ENCODE data around the gene SCGB1D1.
"Not testable (repeated sequence)": the region's sequence is repeated elsewhere in the genome, so short reads cannot be mapped to it uniquely, and the experiment has no call there.

Gene SCGB1D1

DNA sequence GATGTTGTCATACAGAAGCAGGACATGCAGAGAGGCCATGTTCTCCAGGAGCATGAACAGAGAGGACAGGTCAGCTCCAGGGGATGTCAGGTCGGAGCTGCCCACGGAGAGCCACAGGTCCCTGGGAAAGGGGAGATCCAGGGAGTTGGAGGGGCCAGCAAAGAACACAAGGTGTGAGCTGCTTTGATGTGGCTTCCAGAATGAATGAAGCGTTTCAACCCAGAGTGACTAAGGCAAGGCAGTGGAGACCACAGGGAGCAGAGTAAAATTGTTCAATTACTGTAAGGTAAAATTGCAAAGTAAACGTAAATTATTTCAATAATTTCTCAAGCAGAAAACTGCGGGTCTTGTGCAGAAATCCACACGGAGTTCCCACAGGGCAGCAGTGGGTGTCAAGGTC is 12.9 kb downstream of the SCGB1D1 start:
- H3K36me3 ChIP-seq (ENCODE audit: control insufficient read depth, insufficient read depth, low read length) = no peaks in the 10 kb centered on the region
- H3K4me1 ChIP-seq (ENCODE audit: control insufficient read depth, insufficient read depth, low read length) = no peaks in the 10 kb centered on the region
- no peak overlapping the region for H3K9ac ChIP-seq (ENCODE audit: low read depth, low read length)
- no peak overlapping the region for H3K4me3 ChIP-seq (ENCODE audit: low read depth, low read length)
- H3K9me3 ChIP-seq (ENCODE audit: control insufficient read depth, insufficient read depth, low read length) = no peaks in the 10 kb centered on the region
- no peaks in the 10 kb centered on the region for H3K27me3 ChIP-seq (ENCODE audit: control insufficient read depth, insufficient read depth, low read length)

DNA sequence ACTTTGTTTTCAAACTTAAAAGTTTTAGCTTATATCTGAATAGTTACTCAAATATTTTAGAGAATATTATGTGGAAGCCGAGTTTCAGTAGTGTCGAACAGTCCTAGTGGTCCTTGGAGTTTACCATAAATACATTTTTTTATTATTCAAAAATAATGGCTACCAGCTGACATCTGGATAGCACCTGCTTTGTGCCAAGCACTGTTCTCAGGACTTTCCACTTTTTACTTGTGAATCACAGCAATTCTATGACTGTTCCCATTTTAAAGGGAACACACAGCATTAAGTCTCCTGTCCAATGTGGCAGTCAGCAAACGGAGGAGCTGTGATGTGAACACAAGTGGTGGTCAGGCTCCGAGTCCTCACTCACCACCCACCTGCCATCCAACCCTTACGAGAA is 14.4 kb downstream of the SCGB1D1 start:
- no peak overlapping the region for H3K4me3 ChIP-seq (ENCODE audit: low read depth, low read length)
- no peaks in the 10 kb centered on the region for H3K9me3 ChIP-seq (ENCODE audit: control insufficient read depth, insufficient read depth, low read length)
- no peaks in the 10 kb centered on the region for H3K27me3 ChIP-seq (ENCODE audit: control insufficient read depth, insufficient read depth, low read length)
- no peaks in the 10 kb centered on the region for H3K36me3 ChIP-seq (ENCODE audit: control insufficient read depth, insufficient read depth, low read length)
- H3K9ac ChIP-seq (ENCODE audit: low read depth, low read length) = no peak overlapping the region
- H3K4me1 ChIP-seq (ENCODE audit: control insufficient read depth, insufficient read depth, low read length) = no peaks in the 10 kb centered on the region

DNA sequence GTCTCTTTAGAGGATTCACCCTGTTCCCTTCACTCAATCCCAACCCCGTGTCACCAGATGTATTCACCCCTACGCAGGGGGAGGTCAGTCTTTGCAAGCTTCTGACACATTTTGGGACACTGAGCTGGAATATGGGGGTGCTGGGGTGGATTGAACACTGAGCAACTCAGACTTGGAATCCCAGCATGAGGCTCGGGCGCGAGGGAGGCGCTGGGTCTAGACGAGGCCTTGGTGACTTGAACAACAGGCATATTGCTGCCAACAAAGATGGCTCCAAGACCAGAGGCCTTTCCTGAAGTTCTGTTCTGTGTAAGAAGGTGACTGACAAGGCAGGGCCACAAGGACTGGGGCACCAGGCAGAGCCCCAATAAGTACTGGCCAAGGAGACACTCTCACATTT is 15.4 kb downstream of the SCGB1D1 start:
- Histone ChIP-seq H3K36me3 (ENCODE audit: control insufficient read depth, insufficient read depth, low read length) (no peaks in the 10 kb centered on the region), H3K4me3 (ENCODE audit: low read depth, low read length) (no peak overlapping the region), H3K27me3 (ENCODE audit: control insufficient read depth, insufficient read depth, low read length) (no peaks in the 10 kb centered on the region), H3K9ac (ENCODE audit: low read depth, low read length) (no peak overlapping the region), H3K9me3 (ENCODE audit: control insufficient read depth, insufficient read depth, low read length) (no peaks in the 10 kb centered on the region), H3K4me1 (ENCODE audit: control insufficient read depth, insufficient read depth, low read length) (no peaks in the 10 kb centered on the region)

DNA sequence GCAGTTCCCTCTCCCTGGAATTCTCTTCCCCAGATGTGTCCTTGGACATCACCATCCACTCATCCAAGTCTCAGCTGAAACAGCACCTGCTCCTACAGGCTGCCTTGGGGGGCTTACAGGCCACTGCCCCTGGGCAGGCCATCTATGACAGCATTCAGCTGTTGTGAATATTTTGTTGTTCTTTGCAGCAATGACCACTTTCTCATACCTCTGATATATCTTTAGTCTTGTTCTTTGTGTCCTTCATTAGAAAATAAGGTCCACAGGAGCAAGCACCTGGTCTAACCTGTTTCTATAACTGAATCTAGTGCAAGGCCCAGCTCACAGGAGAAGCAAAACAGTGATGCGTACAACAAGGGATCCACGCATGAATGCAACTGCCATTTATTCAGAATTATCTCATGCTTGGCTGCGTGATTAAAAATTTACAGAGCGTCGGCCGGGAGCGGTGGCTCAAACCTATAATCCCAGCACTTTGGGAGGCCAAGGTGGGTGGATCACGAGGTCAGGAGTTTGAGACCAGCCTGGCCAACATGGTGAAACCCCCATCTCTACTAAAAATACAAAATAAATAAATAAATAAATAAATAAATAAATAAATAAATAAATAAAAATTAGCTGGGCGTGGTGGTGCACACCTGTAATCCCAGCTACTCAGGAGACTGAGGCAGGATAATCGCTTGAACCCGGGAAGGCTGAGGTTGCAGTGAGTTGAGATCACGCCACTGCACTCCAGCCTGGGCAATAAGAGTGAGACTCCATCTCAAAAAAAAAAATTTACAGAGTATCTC is 16.5 kb downstream of the SCGB1D1 start:
- not testable (repeated sequence) for H3K36me3 ChIP-seq (ENCODE audit: control insufficient read depth, insufficient read depth, low read length); H3K27me3 ChIP-seq (ENCODE audit: control insufficient read depth, insufficient read depth, low read length); H3K9me3 ChIP-seq (ENCODE audit: control insufficient read depth, insufficient read depth, low read length); H3K9ac ChIP-seq (ENCODE audit: low read depth, low read length); H3K4me3 ChIP-seq (ENCODE audit: low read depth, low read length); H3K4me1 ChIP-seq (ENCODE audit: control insufficient read depth, insufficient read depth, low read length)

GRCh38 chr11:62208785-62209144 is 18.7 kb downstream of the SCGB1D1 start:
- no peaks in the 10 kb centered on the region for H3K4me1 ChIP-seq (ENCODE audit: control insufficient read depth, insufficient read depth, low read length)
- H3K27me3 ChIP-seq (ENCODE audit: control insufficient read depth, insufficient read depth, low read length) = no peaks in the 10 kb centered on the region
- H3K9me3 ChIP-seq (ENCODE audit: control insufficient read depth, insufficient read depth, low read length) = no peaks in the 10 kb centered on the region
- no peak overlapping the region for H3K9ac ChIP-seq (ENCODE audit: low read depth, low read length)
- no peak overlapping the region for H3K4me3 ChIP-seq (ENCODE audit: low read depth, low read length)
- no peaks in the 10 kb centered on the region for H3K36me3 ChIP-seq (ENCODE audit: control insufficient read depth, insufficient read depth, low read length)

- no peaks in the 10 kb centered on the region for H3K27me3 ChIP-seq (ENCODE audit: control insufficient read depth, insufficient read depth, low read length)
- no peaks in the 10 kb centered on the region for H3K4me1 ChIP-seq (ENCODE audit: control insufficient read depth, insufficient read depth, low read length)
- H3K36me3 ChIP-seq (ENCODE audit: control insufficient read depth, insufficient read depth, low read length) = no peaks in the 10 kb centered on the region
- no peak overlapping the region for H3K9ac ChIP-seq (ENCODE audit: low read depth, low read length)
- H3K9me3 ChIP-seq (ENCODE audit: control insufficient read depth, insufficient read depth, low read length) = no peaks in the 10 kb centered on the region
- H3K4me3 ChIP-seq (ENCODE audit: low read depth, low read length) = no peak overlapping the region
Observed at GRCh38 chr11:62217191-62217748, 27.3 kb downstream of the SCGB1D1 start.

DNA sequence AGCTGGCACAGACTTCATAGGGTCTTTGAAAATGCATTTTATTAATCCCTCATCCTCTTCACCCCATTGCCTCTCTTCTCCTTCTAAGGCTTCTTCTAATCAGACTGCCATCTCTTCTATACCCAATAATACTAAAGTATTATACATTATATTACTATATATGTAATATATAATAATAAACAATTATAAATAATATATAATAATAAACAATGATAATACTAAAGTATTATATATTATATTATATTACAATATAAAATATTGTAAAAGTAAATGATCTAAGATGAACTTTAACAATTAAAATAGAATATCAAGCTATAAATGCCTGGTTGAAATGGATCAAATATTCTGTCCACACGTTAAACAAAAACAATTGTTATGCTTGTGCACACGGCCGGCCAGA is 31.5 kb downstream of the SCGB1D1 start:
- Histone ChIP-seq H3K9ac (ENCODE audit: low read depth, low read length) (no peak overlapping the region), H3K9me3 (ENCODE audit: control insufficient read depth, insufficient read depth, low read length) (peaks cover 12% of the 10 kb centered on the region)

DNA sequence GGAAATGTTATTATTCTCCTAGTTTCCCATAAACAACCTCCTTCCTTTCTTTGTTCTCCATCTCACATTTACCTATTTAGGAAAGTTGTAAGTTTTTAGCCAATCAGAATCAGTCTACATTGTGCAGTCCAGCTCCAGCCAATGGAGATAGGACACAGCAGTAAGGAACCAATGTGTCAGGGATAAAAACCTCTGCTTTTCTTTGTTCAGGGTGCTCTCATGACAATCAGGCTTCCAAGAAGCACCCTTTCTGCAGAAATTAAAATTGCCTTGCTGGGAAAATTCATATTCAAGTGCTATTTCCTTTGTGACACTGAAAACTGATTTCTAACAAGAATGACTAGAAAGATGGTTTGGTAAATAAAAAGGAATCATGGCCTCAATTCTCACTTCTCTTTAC is 33.1 kb downstream of the SCGB1D1 start:
- H3K4me1 ChIP-seq (ENCODE audit: control insufficient read depth, insufficient read depth, low read length) = no peaks in the 10 kb centered on the region
- H3K27me3 ChIP-seq (ENCODE audit: control insufficient read depth, insufficient read depth, low read length) = no peaks in the 10 kb centered on the region
- H3K36me3 ChIP-seq (ENCODE audit: control insufficient read depth, insufficient read depth, low read length) = no peaks in the 10 kb centered on the region
- no peak overlapping the region for H3K4me3 ChIP-seq (ENCODE audit: low read depth, low read length)
- peaks cover 12% of the 10 kb centered on the region for H3K9me3 ChIP-seq (ENCODE audit: control insufficient read depth, insufficient read depth, low read length)
- no peak overlapping the region for H3K9ac ChIP-seq (ENCODE audit: low read depth, low read length)

More for the DNA sequence above, 31.5 kb downstream of the SCGB1D1 start:
- no peak overlapping the region for H3K4me3 ChIP-seq (ENCODE audit: low read depth, low read length)
- no peaks in the 10 kb centered on the region for H3K27me3 ChIP-seq (ENCODE audit: control insufficient read depth, insufficient read depth, low read length)
- H3K36me3 ChIP-seq (ENCODE audit: control insufficient read depth, insufficient read depth, low read length) = no peaks in the 10 kb centered on the region
- no peaks in the 10 kb centered on the region for H3K4me1 ChIP-seq (ENCODE audit: control insufficient read depth, insufficient read depth, low read length)

- Histone ChIP-seq H3K9ac (ENCODE audit: low read depth, low read length) (no peak overlapping the region), H3K9me3 (ENCODE audit: control insufficient read depth, insufficient read depth, low read length) (no peaks in the 10 kb centered on the region), H3K27me3 (ENCODE audit: control insufficient read depth, insufficient read depth, low read length) (no peaks in the 10 kb centered on the region), H3K4me1 (ENCODE audit: control insufficient read depth, insufficient read depth, low read length) (no peaks in the 10 kb centered on the region), H3K36me3 (ENCODE audit: control insufficient read depth, insufficient read depth, low read length) (no peaks in the 10 kb centered on the region), H3K4me3 (ENCODE audit: low read depth, low read length) (no peak overlapping the region)
Observed at GRCh38 chr11:62233730-62234129, 43.7 kb downstream of the SCGB1D1 start.

DNA sequence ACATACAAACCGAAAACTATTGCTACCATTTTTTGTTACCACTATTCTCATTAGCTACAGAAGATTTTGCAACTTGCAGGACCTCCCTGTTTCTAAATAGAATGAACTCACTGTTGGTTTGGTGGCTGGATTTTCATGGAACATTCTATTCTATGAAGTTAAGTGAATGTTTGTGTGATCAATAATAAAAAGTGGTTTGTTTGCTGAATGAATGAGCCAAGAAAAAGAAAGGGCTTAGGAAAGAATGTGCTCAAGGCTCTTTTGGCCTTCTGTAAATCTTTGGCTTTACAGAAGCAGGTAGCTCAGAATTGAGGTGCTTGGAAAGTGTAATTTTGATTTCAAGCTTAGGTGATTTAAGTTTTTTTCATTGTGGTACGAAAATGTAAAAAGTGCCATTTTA is 46.2 kb downstream of the SCGB1D1 start:
- H3K4me3 ChIP-seq (ENCODE audit: low read depth, low read length) = no peak overlapping the region
- no peak overlapping the region for H3K9ac ChIP-seq (ENCODE audit: low read depth, low read length)
- no peaks in the 10 kb centered on the region for H3K36me3 ChIP-seq (ENCODE audit: control insufficient read depth, insufficient read depth, low read length)
- H3K27me3 ChIP-seq (ENCODE audit: control insufficient read depth, insufficient read depth, low read length) = no peaks in the 10 kb centered on the region
- no peaks in the 10 kb centered on the region for H3K9me3 ChIP-seq (ENCODE audit: control insufficient read depth, insufficient read depth, low read length)
- H3K4me1 ChIP-seq (ENCODE audit: control insufficient read depth, insufficient read depth, low read length) = no peaks in the 10 kb centered on the region

DNA sequence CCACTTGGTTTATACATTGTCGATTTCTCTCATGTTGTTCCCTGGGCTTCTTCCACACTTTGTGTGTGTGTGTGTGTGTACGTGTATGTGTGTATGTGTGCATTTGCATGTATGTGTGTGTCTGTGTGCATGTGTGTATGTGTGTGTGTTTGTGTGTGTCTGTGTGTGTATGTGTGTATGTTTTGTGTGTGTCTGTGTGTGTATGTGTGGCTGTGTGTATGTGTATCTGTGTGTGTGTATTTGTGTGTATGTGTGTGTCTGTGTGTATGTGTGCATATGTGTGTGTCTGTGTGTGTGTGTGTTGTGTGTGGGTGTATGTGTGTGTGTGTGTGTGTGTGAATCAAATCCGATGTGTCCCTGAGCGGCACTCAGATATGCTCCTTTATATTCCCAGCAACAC is 47.5 kb downstream of the SCGB1D1 start:
- no peaks in the 10 kb centered on the region for H3K27me3 ChIP-seq (ENCODE audit: control insufficient read depth, insufficient read depth, low read length)
- no peaks in the 10 kb centered on the region for H3K36me3 ChIP-seq (ENCODE audit: control insufficient read depth, insufficient read depth, low read length)
- H3K9ac ChIP-seq (ENCODE audit: low read depth, low read length) = no peak overlapping the region
- H3K4me3 ChIP-seq (ENCODE audit: low read depth, low read length) = no peak overlapping the region
- no peaks in the 10 kb centered on the region for H3K9me3 ChIP-seq (ENCODE audit: control insufficient read depth, insufficient read depth, low read length)
- H3K4me1 ChIP-seq (ENCODE audit: control insufficient read depth, insufficient read depth, low read length) = peaks cover 3% of the 10 kb centered on the region

DNA sequence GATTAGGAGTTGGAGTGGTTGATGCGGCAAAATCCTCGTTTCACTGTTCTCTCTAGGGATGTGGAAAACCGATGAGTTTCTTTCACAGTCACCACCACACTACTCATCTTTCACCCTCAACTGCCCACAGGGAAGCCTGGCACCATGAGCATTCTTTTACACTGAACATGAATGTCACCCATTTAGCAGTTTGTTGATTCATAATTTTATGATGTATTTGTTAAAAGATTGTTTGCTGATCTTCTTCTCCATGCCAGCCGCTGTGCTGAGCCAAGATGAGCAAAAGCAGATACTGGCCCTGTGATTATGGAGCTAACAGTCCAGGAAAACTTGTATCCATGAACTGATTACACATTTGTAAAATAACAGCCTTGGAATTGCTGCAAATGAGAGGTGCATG is 48.1 kb downstream of the SCGB1D1 start:
- Histone ChIP-seq H3K27me3 (ENCODE audit: control insufficient read depth, insufficient read depth, low read length) (no peaks in the 10 kb centered on the region), H3K4me1 (ENCODE audit: control insufficient read depth, insufficient read depth, low read length) (peaks cover 3% of the 10 kb centered on the region), H3K9me3 (ENCODE audit: control insufficient read depth, insufficient read depth, low read length) (no peaks in the 10 kb centered on the region), H3K4me3 (ENCODE audit: low read depth, low read length) (no peak overlapping the region), H3K9ac (ENCODE audit: low read depth, low read length) (no peak overlapping the region), H3K36me3 (ENCODE audit: control insufficient read depth, insufficient read depth, low read length) (no peaks in the 10 kb centered on the region)
